MG63 (cell line): Measurements from ENCODE around the gene LMOD3. TPM values are rescaled to one million over a fixed set of nuclear protein-coding genes. Genes with fewer than 3 reads are reported as not detected.
A peak's percentile ranks its signal among the peaks of the same experiment; 100 is the strongest.

Experiments
- DNase-seq: peaks from one replicate; pipeline ENCODE4 v3.0.0-alpha.2; 2020
- H3K27me3 ChIP-seq: fragments of 250-450 bp; sonication (Bioruptor Pico); 2 replicates; pipeline ENCODE4 v1.5.1; 2020; ENCODE audit warnings: mild to moderate bottlenecking, moderate library complexity
- H3K36me3 ChIP-seq: fragments of 250-450 bp; sonication (Bioruptor Pico); 2 replicates; pipeline ENCODE4 v1.5.1; 2020; ENCODE audit warnings: mild to moderate bottlenecking, moderate library complexity
- H3K4me3 ChIP-seq: fragments of 250-450 bp; sonication (Bioruptor Pico); 2 replicates; pipeline ENCODE4 v1.5.1; 2020; ENCODE audit warnings: mild to moderate bottlenecking, moderate library complexity
- H3K9me3 ChIP-seq: fragments of 250-450 bp; sonication (Bioruptor Pico); 2 replicates; pipeline ENCODE4 v1.5.1; 2020; ENCODE audit warnings: mild to moderate bottlenecking, moderate library complexity
- total RNA-seq: library from RNA; depleted of rRNA; stranded (reverse); fragments of >200 nt; shearing (Covaris generic); gene quantifications from 2 replicates; pipeline ENCODE4 v1.2.3, GENCODE V29; 2014; ENCODE audit warnings: low replicate concordance

LMOD3 gene
- total RNA-seq, 1 experiment from 2014 or later: not detected

GRCh38 chr3:69105320-69105719 is 17.1 kb downstream of the LMOD3 start:
- Histone ChIP-seq H3K4me3 (no peak overlapping the region), H3K36me3 (peaks cover 7% of the 10 kb centered on the region), H3K27me3 (no peaks in the 10 kb centered on the region), H3K9me3 (no peaks in the 10 kb centered on the region)
- DNase-seq: no peak

GRCh38 chr3:69104586-69104985 is 17.8 kb downstream of the LMOD3 start:
- Histone ChIP-seq H3K9me3 (no peaks in the 10 kb centered on the region), H3K4me3 (no peak overlapping the region), H3K27me3 (no peaks in the 10 kb centered on the region), H3K36me3 (peaks cover 7% of the 10 kb centered on the region)
- DNase-seq: no peak

GRCh38 chr3:69103123-69103522 is 19.3 kb downstream of the LMOD3 start:
- Histone ChIP-seq H3K9me3 (no peaks in the 10 kb centered on the region), H3K36me3 (peaks cover 7% of the 10 kb centered on the region), H3K27me3 (no peaks in the 10 kb centered on the region), H3K4me3 (no peak overlapping the region)
- DNase-seq: no peak

GRCh38 chr3:69102384-69102783 is 20.0 kb downstream of the LMOD3 start:
- Histone ChIP-seq H3K4me3 (no peak overlapping the region), H3K36me3 (peaks cover 7% of the 10 kb centered on the region), H3K27me3 (no peaks in the 10 kb centered on the region), H3K9me3 (no peaks in the 10 kb centered on the region)
- DNase-seq: no peak

- H3K4me3 ChIP-seq: no peak overlapping the region
- H3K27me3 ChIP-seq: no peaks in the 10 kb centered on the region
- peaks cover 7% of the 10 kb centered on the region for H3K36me3 ChIP-seq
- H3K9me3 ChIP-seq: no peaks in the 10 kb centered on the region
- DNase-seq: no peak
Measured at GRCh38 chr3:69099576-69099975, 22.8 kb downstream of the LMOD3 start.

GRCh38 chr3:69097407-69098086 is 24.8 kb downstream of the LMOD3 start:
- Histone ChIP-seq H3K27me3 (no peaks in the 10 kb centered on the region), H3K9me3 (no peaks in the 10 kb centered on the region), H3K4me3 (no peak overlapping the region), H3K36me3 (peaks cover 4% of the 10 kb centered on the region)
- no peak for DNase-seq

GRCh38 chr3:69096299-69096698 is 26.1 kb downstream of the LMOD3 start:
- Histone ChIP-seq H3K4me3 (no peak overlapping the region), H3K27me3 (no peaks in the 10 kb centered on the region), H3K36me3 (peaks cover 4% of the 10 kb centered on the region), H3K9me3 (no peaks in the 10 kb centered on the region)
- DNase-seq: no peak

GRCh38 chr3:69095636-69096035 is 26.8 kb downstream of the LMOD3 start:
- Histone ChIP-seq H3K27me3 (no peaks in the 10 kb centered on the region), H3K36me3 (peaks cover 4% of the 10 kb centered on the region), H3K9me3 (no peaks in the 10 kb centered on the region), H3K4me3 (no peak overlapping the region)
- DNase-seq: no peak

- H3K27me3 ChIP-seq: no peaks in the 10 kb centered on the region
- DNase-seq: no peak
- H3K4me3 ChIP-seq: no peak overlapping the region
- H3K9me3 ChIP-seq: no peaks in the 10 kb centered on the region
- H3K36me3 ChIP-seq: peaks cover 4% of the 10 kb centered on the region
Measured at GRCh38 chr3:69094467-69095205, 27.8 kb downstream of the LMOD3 start.

- no peaks in the 10 kb centered on the region for H3K9me3 ChIP-seq
- H3K27me3 ChIP-seq: no peaks in the 10 kb centered on the region
- DNase-seq: no peak
- no peak overlapping the region for H3K4me3 ChIP-seq
- H3K36me3 ChIP-seq: peaks cover 9% of the 10 kb centered on the region
Measured at GRCh38 chr3:69092030-69092516, 30.3 kb downstream of the LMOD3 start.

- Histone ChIP-seq H3K36me3 (peaks cover 9% of the 10 kb centered on the region), H3K9me3 (no peaks in the 10 kb centered on the region), H3K4me3 (no peak overlapping the region), H3K27me3 (no peaks in the 10 kb centered on the region)
- no peak for DNase-seq
Measured at GRCh38 chr3:69091389-69092029, 30.9 kb downstream of the LMOD3 start.

- peaks cover 8% of the 10 kb centered on the region for H3K36me3 ChIP-seq
- H3K4me3 ChIP-seq: no peak overlapping the region
- H3K9me3 ChIP-seq: no peaks in the 10 kb centered on the region
- no peak for DNase-seq
- no peaks in the 10 kb centered on the region for H3K27me3 ChIP-seq
Measured at GRCh38 chr3:69090021-69090420, 32.4 kb downstream of the LMOD3 start.

GRCh38 chr3:69088063-69088462 is 34.3 kb downstream of the LMOD3 start:
- Histone ChIP-seq H3K4me3 (no peak overlapping the region), H3K36me3 (peaks cover 5% of the 10 kb centered on the region; the same call in 1 of the 2 replicates), H3K27me3 (no peaks in the 10 kb centered on the region), H3K9me3 (no peaks in the 10 kb centered on the region)
- DNase-seq: no peak

- no peaks in the 10 kb centered on the region for H3K27me3 ChIP-seq
- no peaks in the 10 kb centered on the region for H3K9me3 ChIP-seq
- DNase-seq: no peak
- peaks cover 5% of the 10 kb centered on the region; the same call in 1 of the 2 replicates for H3K36me3 ChIP-seq
- peak overlapping the region; percentile 78 for H3K4me3 ChIP-seq
Measured at GRCh38 chr3:69087030-69087791, 35.2 kb downstream of the LMOD3 start.

- no peaks in the 10 kb centered on the region for H3K9me3 ChIP-seq
- H3K36me3 ChIP-seq: peaks cover 5% of the 10 kb centered on the region; the same call in 1 of the 2 replicates
- H3K4me3 ChIP-seq: peak overlapping the region; percentile 78
- H3K27me3 ChIP-seq: no peaks in the 10 kb centered on the region
- DNase-seq: peak; percentile 93
Measured at GRCh38 chr3:69085833-69086722, 36.3 kb downstream of the LMOD3 start.
